ENCODE data around the gene CDK5R1. TPM values are rescaled to one million over a fixed set of nuclear protein-coding genes. Genes with fewer than 3 reads are reported as not detected.

CDK5R1 gene
- total RNA-seq, 1 donor from 2014 or later = 8.2 TPM

- no peaks in the 10 kb centered on the region for H3K9me3 Mint-ChIP-seq
- peak overlapping the region; percentile 51 for H3K4me3 Mint-ChIP-seq
- peaks cover 44% of the 10 kb centered on the region for H3K4me1 Mint-ChIP-seq
- peak; percentile 74 for DNase-seq
- peaks cover 26% of the 10 kb centered on the region for H3K36me3 Mint-ChIP-seq (ENCODE audit: low read depth)
- intact Hi-C loops (cut with micrococcal nuclease) = loop anchor here (1.0 kb wide), 2 partner anchors 32 to 60 kb away; no protein-coding TSS in a partner anchor
- no peaks in the 10 kb centered on the region for H3K27me3 Mint-ChIP-seq
- peak overlapping the region; percentile 1 for H3K27ac Mint-ChIP-seq
These were observed 4.8 kb downstream of the CDK5R1 start for GRCh38 chr17:32491371-32492263.

GRCh38 chr17:32492264-32492589 is 5.4 kb downstream of the CDK5R1 start:
- Mint-ChIP-seq H3K4me3 (peak overlapping the region; percentile 51), H3K36me3 (ENCODE audit: low read depth) (peaks cover 26% of the 10 kb centered on the region), H3K4me1 (peaks cover 44% of the 10 kb centered on the region), H3K27me3 (no peaks in the 10 kb centered on the region), H3K9me3 (no peaks in the 10 kb centered on the region), H3K27ac (peak overlapping the region; percentile 1)
- DNase-seq = no peak
- intact Hi-C loops (cut with micrococcal nuclease) = loop anchor here (1.0 kb wide), 1 partner anchor 59 kb away; no protein-coding TSS in a partner anchor

- H3K9me3 Mint-ChIP-seq = no peaks in the 10 kb centered on the region
These were observed 6.0 kb downstream of the CDK5R1 start for GRCh38 chr17:32492648-32493289.

GRCh38 chr17:32493571-32493970 is 6.8 kb downstream of the CDK5R1 start:
- no peak overlapping the region for H3K4me3 Mint-ChIP-seq
- H3K27ac Mint-ChIP-seq = no peak overlapping the region
- H3K4me1 Mint-ChIP-seq = peaks cover 35% of the 10 kb centered on the region
- H3K9me3 Mint-ChIP-seq = no peaks in the 10 kb centered on the region
- intact Hi-C loops (cut with micrococcal nuclease) = no loop called here
- peaks cover 19% of the 10 kb centered on the region for H3K36me3 Mint-ChIP-seq (ENCODE audit: low read depth)
- no peak for DNase-seq
- H3K27me3 Mint-ChIP-seq = no peaks in the 10 kb centered on the region

More at GRCh38 chr17:32492648-32493289, 6.0 kb downstream of the CDK5R1 start:
- Mint-ChIP-seq H3K27me3 (no peaks in the 10 kb centered on the region), H3K36me3 (ENCODE audit: low read depth) (peaks cover 23% of the 10 kb centered on the region), H3K4me3 (peak overlapping the region; percentile 8), H3K4me1 (peaks cover 41% of the 10 kb centered on the region), H3K27ac (peak overlapping the region; percentile 55)
- no peak for DNase-seq
- intact Hi-C loops (cut with micrococcal nuclease) = loop anchor here (1.0 kb wide), 1 partner anchor 59 kb away; no protein-coding TSS in a partner anchor

- Mint-ChIP-seq H3K27ac (no peak overlapping the region), H3K27me3 (no peaks in the 10 kb centered on the region), H3K4me1 (peaks cover 30% of the 10 kb centered on the region), H3K36me3 (ENCODE audit: low read depth) (peaks cover 14% of the 10 kb centered on the region), H3K4me3 (no peak overlapping the region), H3K9me3 (no peaks in the 10 kb centered on the region)
- intact Hi-C loops (cut with micrococcal nuclease) = no loop called here
- no peak for DNase-seq
These were observed 7.3 kb downstream of the CDK5R1 start for GRCh38 chr17:32493976-32494513.

GRCh38 chr17:32494621-32495358 is 8.0 kb downstream of the CDK5R1 start:
- no peak overlapping the region for H3K4me3 Mint-ChIP-seq
- H3K9me3 Mint-ChIP-seq = no peaks in the 10 kb centered on the region
- H3K36me3 Mint-ChIP-seq (ENCODE audit: low read depth) = peaks cover 7% of the 10 kb centered on the region
- intact Hi-C loops (cut with micrococcal nuclease) = no loop called here
- no peak overlapping the region for H3K27ac Mint-ChIP-seq
- no peak for DNase-seq
- no peaks in the 10 kb centered on the region for H3K27me3 Mint-ChIP-seq
- H3K4me1 Mint-ChIP-seq = peaks cover 27% of the 10 kb centered on the region

- Mint-ChIP-seq H3K4me1 (peaks cover 23% of the 10 kb centered on the region), H3K4me3 (no peak overlapping the region), H3K27ac (no peak overlapping the region), H3K9me3 (no peaks in the 10 kb centered on the region), H3K27me3 (no peaks in the 10 kb centered on the region), H3K36me3 (ENCODE audit: low read depth) (peaks cover 3% of the 10 kb centered on the region)
- intact Hi-C loops (cut with micrococcal nuclease) = no loop called here
- DNase-seq = peak; percentile 54
These were observed 8.8 kb downstream of the CDK5R1 start for GRCh38 chr17:32495359-32496231.

GRCh38 chr17:32496395-32497073 is 9.7 kb downstream of the CDK5R1 start:
- H3K4me3 Mint-ChIP-seq = no peak overlapping the region
- peak; percentile 53 for DNase-seq
- peaks cover 3% of the 10 kb centered on the region for H3K36me3 Mint-ChIP-seq (ENCODE audit: low read depth)
- H3K27me3 Mint-ChIP-seq = no peaks in the 10 kb centered on the region
- peaks cover 19% of the 10 kb centered on the region for H3K4me1 Mint-ChIP-seq
- no peaks in the 10 kb centered on the region for H3K9me3 Mint-ChIP-seq
- intact Hi-C loops (cut with micrococcal nuclease) = no loop called here
- no peak overlapping the region for H3K27ac Mint-ChIP-seq

- Mint-ChIP-seq H3K4me1 (peaks cover 17% of the 10 kb centered on the region), H3K27me3 (no peaks in the 10 kb centered on the region), H3K27ac (no peak overlapping the region), H3K36me3 (ENCODE audit: low read depth) (peaks cover 2% of the 10 kb centered on the region), H3K4me3 (no peak overlapping the region), H3K9me3 (no peaks in the 10 kb centered on the region)
- intact Hi-C loops (cut with micrococcal nuclease) = no loop called here
- DNase-seq = peak; percentile 52
These were observed 10.8 kb downstream of the CDK5R1 start for GRCh38 chr17:32497431-32498205.

GRCh38 chr17:32498391-32498790 is 11.6 kb downstream of the CDK5R1 start:
- H3K27ac Mint-ChIP-seq = no peak overlapping the region
- intact Hi-C loops (cut with micrococcal nuclease) = no loop called here
- no peak overlapping the region for H3K4me3 Mint-ChIP-seq
- H3K27me3 Mint-ChIP-seq = no peaks in the 10 kb centered on the region
- peaks cover 16% of the 10 kb centered on the region for H3K4me1 Mint-ChIP-seq
- H3K9me3 Mint-ChIP-seq = no peaks in the 10 kb centered on the region
- H3K36me3 Mint-ChIP-seq (ENCODE audit: low read depth) = no peaks in the 10 kb centered on the region
- peak; percentile 54 for DNase-seq

GRCh38 chr17:32502013-32502412 is 15.2 kb downstream of the CDK5R1 start:
- DNase-seq = no peak
- Mint-ChIP-seq H3K36me3 (ENCODE audit: low read depth) (no peaks in the 10 kb centered on the region), H3K27ac (peak overlapping the region; percentile 42), H3K27me3 (no peaks in the 10 kb centered on the region), H3K9me3 (no peaks in the 10 kb centered on the region), H3K4me3 (peak overlapping the region; percentile 1), H3K4me1 (peaks cover 36% of the 10 kb centered on the region)
- intact Hi-C loops (cut with micrococcal nuclease) = no loop called here

GRCh38 chr17:32502710-32503109 is 15.9 kb downstream of the CDK5R1 start:
- peak overlapping the region; percentile 72 for H3K4me3 Mint-ChIP-seq
- H3K4me1 Mint-ChIP-seq = peaks cover 36% of the 10 kb centered on the region
- peak overlapping the region; percentile 95 for H3K27ac Mint-ChIP-seq
- no peaks in the 10 kb centered on the region for H3K27me3 Mint-ChIP-seq
- H3K36me3 Mint-ChIP-seq (ENCODE audit: low read depth) = no peaks in the 10 kb centered on the region
- no peaks in the 10 kb centered on the region for H3K9me3 Mint-ChIP-seq
- DNase-seq = no peak
- intact Hi-C loops (cut with micrococcal nuclease) = loop anchor here (1.0 kb wide), 1 partner anchor 21 kb away; no protein-coding TSS in a partner anchor

All from activated CD4-positive, alpha-beta T cell treated with anti-CD3 and anti-CD28 coated beads, Interleukin-2, amount 10 ng/mL, durations not matched to agents 24 days and 14 days (primary cell).